ENCODE results near the gene ANTXRL.
"Not testable (repeated sequence)": the region's sequence is repeated elsewhere in the genome, so short reads cannot be mapped to it uniquely, and the experiment has no call there.

The ANTXRL gene

GRCh38 chr10:46310851-46311250, 24.1 kb downstream of the ANTXRL start:
- DNase-seq, result no peak

DNA sequence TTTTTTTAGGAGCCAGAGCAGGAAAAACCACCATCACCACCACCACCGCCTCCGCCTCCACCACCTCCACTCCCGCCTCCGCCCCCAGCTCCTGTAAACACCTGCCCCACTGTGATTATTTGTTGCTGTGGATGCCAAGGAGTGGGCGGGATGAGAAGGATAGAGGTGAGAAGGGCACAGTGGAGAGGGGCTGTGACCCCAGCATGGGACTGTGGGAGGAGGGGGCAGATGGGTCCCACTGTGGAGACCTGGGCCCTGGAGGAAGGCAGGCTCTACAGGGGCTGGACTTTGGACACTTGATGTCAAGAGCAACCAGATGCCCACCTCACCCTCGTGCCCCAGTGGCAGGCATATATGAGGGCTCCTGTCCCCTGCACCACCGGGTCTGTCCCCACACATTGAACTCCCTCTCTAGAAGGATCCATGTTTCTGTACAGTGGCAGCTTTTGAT, 24.7 kb downstream of the ANTXRL start:
- no peak for DNase-seq

DNA sequence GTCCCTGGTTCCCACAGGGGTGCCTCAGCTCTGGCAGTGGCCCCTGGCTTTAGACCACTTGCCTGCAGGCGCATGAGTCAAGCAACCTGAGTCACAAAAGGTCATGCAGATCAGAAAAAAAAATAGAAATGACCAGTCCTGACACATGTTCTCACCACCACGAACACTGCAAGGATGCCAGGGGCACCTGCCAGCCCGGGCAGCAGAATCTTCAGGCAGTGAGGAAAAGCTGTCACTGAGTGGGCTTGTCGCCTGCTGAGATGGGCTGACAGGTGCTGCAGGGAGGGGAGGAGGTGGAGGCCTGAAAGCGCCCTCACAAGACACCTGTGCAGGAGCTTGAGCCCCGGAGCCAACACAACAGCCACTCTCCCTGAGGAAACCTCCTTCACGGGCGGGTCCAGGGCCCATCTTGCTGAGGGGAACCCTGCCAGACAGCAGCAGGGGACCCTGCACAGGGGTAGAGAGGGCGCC, 25.2 kb downstream of the ANTXRL start:
- DNase-seq, result not testable (repeated sequence)

DNA sequence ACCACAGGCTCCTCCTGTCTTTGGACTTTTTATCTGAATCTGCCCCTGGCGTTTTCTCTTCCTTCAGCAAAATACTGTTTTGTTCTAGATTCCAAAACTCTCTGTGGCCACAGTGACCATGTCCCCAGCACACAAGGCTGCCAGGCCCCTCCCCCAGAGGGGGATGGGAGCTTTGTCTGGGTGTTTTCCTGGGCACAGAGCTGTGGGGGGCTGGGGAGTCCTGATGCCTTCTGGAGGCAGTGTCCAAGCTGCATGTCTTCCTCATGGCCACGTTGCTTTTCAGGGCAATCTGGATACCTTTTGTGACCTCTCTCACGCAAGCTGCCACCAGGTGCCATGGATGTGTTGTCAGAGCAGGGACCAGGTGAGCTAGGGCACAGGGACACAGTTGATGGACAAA, 26.2 kb downstream of the ANTXRL start:
- no peak for DNase-seq

DNA sequence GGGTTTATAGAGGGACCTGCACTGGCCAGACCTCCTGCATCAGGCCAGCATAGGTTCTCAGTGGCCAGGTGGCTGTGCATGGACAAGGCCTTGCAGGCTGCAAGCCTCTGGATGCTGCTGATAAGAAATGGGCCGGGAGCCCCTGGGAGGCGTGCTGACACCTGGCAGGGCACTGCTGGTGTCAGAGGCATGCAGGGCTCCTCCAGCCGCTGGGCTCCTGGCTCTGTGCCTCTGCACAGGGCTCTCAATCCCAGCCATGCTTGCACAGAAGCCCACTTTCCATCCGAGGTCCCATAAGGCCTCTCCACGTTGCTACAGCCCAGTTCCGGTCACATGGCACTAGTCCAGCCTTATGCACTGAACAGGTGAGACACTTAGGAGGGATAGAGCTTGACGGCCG, 27.3 kb downstream of the ANTXRL start:
- DNase-seq, result no peak

- DNase-seq, result not testable (repeated sequence)
Observed at GRCh38 chr10:46315071-46315860, 28.5 kb downstream of the ANTXRL start.

- DNase-seq, result no peak
Observed at GRCh38 chr10:46317370-46317769, 30.6 kb downstream of the ANTXRL start.

DNA sequence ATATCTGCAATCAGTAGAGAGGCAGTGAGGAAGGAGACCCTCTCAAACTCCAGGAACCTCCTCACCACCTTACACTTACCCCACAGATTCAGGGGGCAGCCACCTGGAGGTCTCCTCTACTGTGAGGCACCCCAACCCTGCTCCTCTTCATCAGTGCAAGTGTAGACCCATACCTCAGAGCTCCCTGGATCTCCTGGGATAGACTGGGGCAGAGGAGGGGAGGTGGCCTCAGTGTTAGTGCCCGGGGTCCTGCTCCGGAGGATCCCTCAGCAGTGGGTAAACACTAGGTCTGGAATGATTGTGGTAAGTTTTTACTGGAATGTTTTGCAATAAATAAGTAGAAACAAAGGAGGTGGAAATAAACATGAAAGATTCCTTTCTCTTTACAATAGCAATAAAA, 31.1 kb downstream of the ANTXRL start:
- DNase-seq, result no peak

DNA sequence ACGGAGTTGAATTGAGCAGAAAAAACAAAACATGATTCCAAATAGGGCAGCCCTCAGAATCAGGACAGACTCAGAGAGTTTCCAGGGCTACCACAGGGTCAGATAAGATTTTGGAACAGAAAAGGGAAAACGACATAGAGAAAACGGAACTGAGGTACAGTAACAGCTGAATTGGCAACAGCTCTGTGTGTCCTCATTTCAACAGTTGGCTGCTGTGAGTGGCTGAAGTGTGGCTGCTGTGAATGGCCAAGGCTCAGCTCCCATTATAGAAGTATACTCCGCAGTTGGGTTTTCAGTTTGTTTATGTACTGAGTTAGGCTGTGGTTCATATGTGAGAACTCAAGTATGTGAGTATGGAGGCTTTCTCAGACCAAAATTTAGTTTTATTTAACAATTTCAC, 32.0 kb downstream of the ANTXRL start:
- no peak for DNase-seq

DNA sequence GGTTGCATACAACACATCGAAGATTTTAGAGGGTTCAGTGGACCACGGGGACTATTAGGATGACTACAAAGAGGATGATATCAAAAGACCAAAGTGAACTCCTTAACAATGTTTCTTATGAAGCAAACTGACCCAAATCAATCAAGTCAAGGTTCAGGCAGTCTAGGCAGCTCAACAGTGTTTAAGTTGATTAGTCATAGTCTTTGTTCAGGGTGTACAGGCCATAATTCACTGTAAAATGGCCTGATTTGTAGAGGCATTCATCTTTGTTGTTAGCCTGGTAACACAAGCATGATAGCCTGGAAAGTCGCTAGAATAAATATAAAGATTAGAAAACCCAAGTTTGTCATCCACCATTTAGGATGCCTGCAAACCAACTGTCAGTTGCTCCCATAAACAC, 32.6 kb downstream of the ANTXRL start:
- DNase-seq, result no peak

GRCh38 chr10:46321770-46322169, 35.0 kb downstream of the ANTXRL start:
- DNase-seq, result no peak

DNA sequence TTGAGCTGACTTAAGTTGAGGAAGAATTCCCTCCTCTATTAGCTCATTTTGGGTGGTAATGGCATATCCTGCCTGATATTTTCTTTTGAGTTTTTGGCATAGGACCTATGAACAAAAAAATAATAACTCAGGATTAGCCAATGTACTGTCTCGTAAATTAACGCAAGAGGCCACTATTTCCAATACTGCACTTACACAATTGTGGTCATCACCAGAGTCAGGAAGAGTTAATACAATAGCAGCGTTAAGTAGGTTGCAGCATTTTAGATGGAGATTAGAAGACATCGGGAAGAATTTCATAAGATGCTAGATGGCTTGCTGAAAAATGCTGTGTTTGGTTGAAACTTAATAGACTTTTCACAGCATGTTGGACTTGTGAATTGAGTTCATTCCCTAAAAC, 36.4 kb downstream of the ANTXRL start:
- DNase-seq, result no peak

DNA sequence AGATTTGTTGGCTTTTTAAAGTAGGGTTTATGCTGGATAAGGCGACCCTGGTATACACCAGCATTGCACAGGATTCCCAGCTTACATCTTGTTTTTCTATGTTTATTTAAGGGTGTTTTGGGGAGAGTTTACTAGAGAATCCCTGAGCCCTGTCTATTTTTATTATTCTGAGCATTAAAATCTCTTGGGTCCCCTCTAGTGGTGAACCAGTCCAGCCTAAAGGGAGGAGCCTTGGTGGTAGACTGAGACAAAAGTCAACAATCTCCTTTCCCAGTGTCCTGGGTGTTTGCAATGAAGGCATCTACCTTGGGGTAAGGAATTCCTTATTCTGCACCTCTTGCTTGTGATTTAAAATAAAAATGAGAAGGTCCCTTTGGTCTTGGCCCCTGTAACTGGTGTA, 38.2 kb downstream of the ANTXRL start:
- DNase-seq, result no peak

GRCh38 chr10:46326066-46326465, 39.3 kb downstream of the ANTXRL start:
- no peak for DNase-seq

DNA sequence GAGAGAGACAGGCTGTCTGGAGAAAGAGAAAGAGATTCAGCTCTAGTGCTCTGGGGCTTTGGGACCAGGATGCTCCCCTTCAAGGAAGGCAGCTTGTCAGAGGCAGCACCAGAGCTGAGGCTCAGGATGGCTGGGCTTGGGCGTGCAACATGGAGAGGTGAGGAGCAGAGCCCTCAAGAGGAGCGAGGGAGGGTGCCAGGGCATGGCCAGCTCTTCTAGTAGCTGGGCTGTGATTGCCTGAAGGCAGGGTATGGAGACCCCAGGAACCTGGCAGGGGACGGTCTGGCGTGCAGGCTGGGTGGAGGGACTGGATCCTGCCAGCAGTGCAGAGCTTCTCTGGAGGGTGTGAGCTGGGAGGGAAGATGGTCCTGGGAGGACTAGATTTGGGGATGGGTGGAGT, 40.2 kb downstream of the ANTXRL start:
- no peak for DNase-seq

DNA sequence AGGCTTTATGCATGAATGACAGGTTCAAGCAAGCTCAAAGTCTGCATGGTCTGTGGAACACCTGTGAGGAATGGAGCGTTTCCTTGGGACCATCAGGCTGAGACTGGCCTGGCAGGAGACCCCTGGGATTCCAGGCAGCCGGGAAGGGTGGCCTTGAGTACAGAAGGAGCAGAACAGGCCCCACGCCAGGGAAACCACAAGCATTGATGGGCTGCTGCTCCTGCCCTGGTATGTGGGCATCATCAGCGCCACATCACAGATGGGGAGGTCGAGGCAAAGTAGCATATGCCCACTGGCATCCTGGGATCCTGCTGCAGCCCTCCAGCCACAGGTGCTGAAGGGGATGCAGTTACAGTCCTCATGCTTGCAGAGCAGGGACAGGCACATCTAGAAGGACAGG, 40.9 kb downstream of the ANTXRL start:
- no peak for DNase-seq

DNA sequence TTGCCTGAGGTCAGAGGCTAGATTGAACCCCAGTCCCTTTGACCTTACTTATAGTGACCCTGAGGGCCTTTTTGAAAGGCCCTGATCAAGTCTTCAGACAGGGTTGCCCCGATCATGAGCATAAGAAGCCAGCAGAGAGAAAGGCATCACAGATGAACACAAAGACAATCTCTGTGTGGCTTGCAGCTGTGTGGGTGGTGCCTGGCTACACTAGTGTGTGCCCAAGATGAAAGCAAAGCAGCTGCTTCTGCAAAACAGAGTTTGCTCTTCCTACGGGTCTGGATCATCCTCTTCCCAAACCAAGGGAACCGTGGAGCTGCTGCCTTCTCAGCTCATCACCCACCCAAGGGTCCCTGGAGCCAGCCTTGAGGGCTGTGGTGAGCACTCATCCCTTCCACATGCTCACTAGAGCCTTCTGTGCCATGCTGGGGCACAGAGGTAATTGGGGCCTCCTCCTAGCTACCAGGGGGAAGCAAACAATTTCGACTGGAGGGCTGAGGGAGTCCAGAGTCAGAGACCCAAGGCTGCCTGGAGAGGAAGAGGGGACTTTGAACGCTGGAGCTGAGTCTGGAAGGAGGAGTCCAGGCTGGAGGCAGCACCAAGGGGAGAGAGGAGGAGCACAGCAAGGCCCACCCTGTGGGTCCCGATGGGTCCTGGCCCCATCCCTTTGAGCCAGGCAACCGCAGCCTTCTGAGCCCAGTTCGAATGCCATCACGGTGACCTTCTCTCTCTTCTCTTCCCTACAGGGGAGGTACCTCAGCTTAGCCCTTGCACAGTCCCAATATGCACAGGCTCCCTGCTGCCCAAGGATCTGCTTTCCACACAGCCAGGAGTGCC, 42.3 kb downstream of the ANTXRL start:
- DNase-seq, result no peak

DNA sequence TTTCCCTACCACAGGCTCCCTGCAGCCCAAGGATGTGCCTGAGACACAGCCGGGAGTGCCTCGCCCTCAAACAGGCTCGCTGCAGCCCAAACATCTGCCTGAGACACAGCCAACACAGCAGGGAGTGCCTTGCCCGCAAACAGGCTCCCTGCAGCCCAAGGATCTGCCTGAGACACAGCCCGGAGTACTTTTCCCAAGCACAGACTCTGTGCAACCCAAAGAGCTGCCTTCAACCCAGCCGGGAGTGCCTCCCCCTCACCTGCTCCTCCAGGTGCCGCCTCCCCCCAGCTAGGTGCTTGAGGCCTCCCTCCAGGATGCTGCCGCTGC, 42.9 kb downstream of the ANTXRL start:
- no peak for DNase-seq

DNA sequence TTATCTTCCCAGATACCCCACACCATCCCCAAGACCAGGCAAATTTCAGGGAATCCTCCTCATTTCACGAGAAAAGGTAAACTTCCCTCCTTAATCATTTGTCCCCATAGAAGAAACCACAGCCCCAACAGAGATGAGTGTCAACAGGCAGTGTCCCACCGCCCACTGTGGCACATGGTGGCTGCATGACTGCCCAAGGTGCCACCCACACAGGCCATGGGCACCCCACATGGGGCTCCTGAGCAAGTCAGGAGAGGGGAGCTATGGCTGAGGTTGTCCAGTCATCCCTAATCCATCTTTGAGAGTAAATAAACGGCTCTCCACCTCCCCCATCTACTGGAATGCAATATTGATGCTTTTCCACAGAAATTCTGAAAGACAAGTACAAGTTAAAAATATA, 44.1 kb downstream of the ANTXRL start:
- DNase-seq, result no peak

DNA sequence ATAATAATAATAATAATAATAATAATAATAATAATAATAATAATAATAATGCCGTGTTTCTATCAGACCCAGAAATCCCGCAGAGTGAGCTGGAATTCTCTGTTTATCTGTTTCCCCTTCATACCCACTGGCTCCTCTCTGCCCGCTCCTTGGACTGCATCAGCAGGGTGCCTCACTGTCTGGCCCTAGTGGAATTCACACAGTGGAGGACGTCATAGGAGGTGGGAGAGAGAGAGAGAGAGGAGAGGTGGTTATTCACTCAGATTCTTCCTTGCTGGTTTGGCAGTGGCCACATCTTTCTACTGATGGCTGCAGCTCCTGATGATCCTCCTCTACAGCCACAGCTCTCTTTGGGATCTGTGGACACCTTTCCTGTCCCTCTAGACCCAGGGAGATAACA, 78.7 kb downstream of the ANTXRL start:
- not testable (repeated sequence) for DNase-seq

- not testable (repeated sequence) for DNase-seq
Observed at GRCh38 chr10:46367209-46367608, 80.4 kb downstream of the ANTXRL start.

- DNase-seq, result not testable (repeated sequence)
Observed at GRCh38 chr10:46367666-46368240, 81.0 kb downstream of the ANTXRL start.

DNA sequence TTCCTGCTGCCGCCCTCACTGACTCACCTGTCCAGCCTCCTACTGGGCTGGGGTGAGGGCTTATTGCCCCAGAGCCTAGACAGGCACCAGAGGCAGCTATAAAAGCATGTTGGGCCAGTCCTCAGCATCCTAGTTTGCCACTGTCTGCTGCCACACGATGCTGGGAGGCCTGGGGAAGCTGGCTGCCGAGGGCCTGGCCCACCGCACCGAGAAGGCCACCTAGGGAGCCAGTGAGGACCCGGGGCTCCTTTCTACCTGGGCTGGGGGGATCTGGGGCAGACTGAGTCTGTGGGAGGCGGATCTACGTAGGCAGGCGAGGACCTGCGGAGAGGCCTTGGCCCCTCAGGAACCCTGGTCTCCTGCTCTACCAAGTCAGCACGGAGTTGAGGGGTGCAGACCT, 82.2 kb downstream of the ANTXRL start:
- DNase-seq, result not testable (repeated sequence)

- DNase-seq, result not testable (repeated sequence)
Observed at GRCh38 chr10:46374410-46374809, 87.6 kb downstream of the ANTXRL start.

Data from NCI-H1417 treated with DMSO at 0.1 percent for 48 hours (cell line).